Liver (tissue), 9 donors: Measurements from ENCODE around the gene EVI5. TPM values are rescaled to one million over a fixed set of nuclear protein-coding genes. Genes with fewer than 3 reads are reported as not detected.

Experiments used
- DNase-seq: peaks from one replicate; pipeline ENCODE4 v3.0.0-alpha.2; 2017; ENCODE audit warnings: low spot score
- H3K27ac ChIP-seq, 2 donors: one replicate each; pipeline ENCODE4 v1.7.0; 2013; ENCODE audit warnings: inconsistent platforms in 2 of 2, low read length in 2 of 2, control low read depth in 1 of 2, low read depth in 1 of 2, mild to moderate bottlenecking in 1 of 2
- H3K27me3 ChIP-seq, 4 donors: one replicate each; pipeline versions ENCODE4 v1.6.1 to v1.7.0; 2013; ENCODE audit warnings: low read length in 3 of 4, inconsistent platforms in 1 of 4, mild to moderate bottlenecking in 1 of 4, moderate library complexity in 1 of 4; ENCODE audit not compliant: control insufficient read depth in 4 of 4, insufficient read depth in 4 of 4
- H3K36me3 ChIP-seq, 4 donors: one replicate each; pipeline versions ENCODE4 v1.6.1 to v1.7.0; 2013; ENCODE audit warnings: low read length in 3 of 4, mild to moderate bottlenecking in 3 of 4, low read depth in 1 of 4, moderate library complexity in 1 of 4; ENCODE audit not compliant: control insufficient read depth in 4 of 4, insufficient read depth in 3 of 4
- H3K4me1 ChIP-seq, 4 donors: one replicate each; pipeline versions ENCODE4 v1.6.1 to v1.7.0; 2013; ENCODE audit warnings: low read length in 3 of 4, mild to moderate bottlenecking in 3 of 4, moderate library complexity in 1 of 4; ENCODE audit not compliant: control insufficient read depth in 4 of 4, insufficient read depth in 4 of 4
- H3K4me3 ChIP-seq, 3 donors: one replicate each; pipeline versions ENCODE4 v1.6.1 to v1.7.0; 2013; ENCODE audit warnings: low read length in 3 of 3, control low read depth in 1 of 3, low read depth in 1 of 3, mild to moderate bottlenecking in 1 of 3
- H3K9ac ChIP-seq, 2 donors: one replicate each; pipeline ENCODE4 v1.7.0; 2013; ENCODE audit warnings: low read length in 2 of 2, mild to moderate bottlenecking in 2 of 2, moderate library complexity in 2 of 2, control low read depth in 1 of 2, low read depth in 1 of 2
- H3K9me3 ChIP-seq, 4 donors: one replicate each; pipeline versions ENCODE4 v1.6.1 to v1.7.0; 2013; ENCODE audit warnings: low read length in 3 of 4; ENCODE audit not compliant: control insufficient read depth in 4 of 4
- ATF3 ChIP-seq: IDR thresholded peaks from 2 replicates; pipeline ENCODE4 v1.6.1; 2016; ENCODE audit warnings: antibody characterized with exemption
- CTCF ChIP-seq: fragments of 150-350 bp; IDR thresholded peaks from 2 replicates; pipeline ENCODE4 v1.5.1; 2017; ENCODE audit warnings: improper control_type of control experiment, low read depth, low read length; ENCODE audit not compliant: missing input control
- EGR1 ChIP-seq, 2 donors: IDR thresholded peaks; 2 replicates each; pipeline ENCODE4 v1.6.1; 2016 to 2018; ENCODE audit warnings: antibody characterized with exemption in 2 of 2, low read depth in 2 of 2
- FOXA1 ChIP-seq: IDR thresholded peaks from 2 replicates; pipeline ENCODE4 v1.6.1; 2016; ENCODE audit warnings: antibody characterized with exemption
- FOXA2 ChIP-seq: IDR thresholded peaks from 2 replicates; pipeline ENCODE4 v1.6.1; 2016; ENCODE audit warnings: antibody characterized with exemption
- GABPA ChIP-seq, 2 donors: IDR thresholded peaks in 1 of 2; conservative IDR thresholded peaks in 1 of 2; 2 replicates each; pipeline ENCODE4 v1.6.1; 2016; ENCODE audit warnings: antibody characterized with exemption in 2 of 2, mild to moderate bottlenecking in 1 of 2, moderate library complexity in 1 of 2
- HNF4A ChIP-seq, 2 donors: conservative IDR thresholded peaks; 2 replicates each; pipeline ENCODE4 v1.6.1; 2016; ENCODE audit warnings: antibody characterized with exemption in 2 of 2, mild to moderate bottlenecking in 2 of 2
- HNF4G ChIP-seq: IDR thresholded peaks from 2 replicates; pipeline ENCODE4 v1.6.1; 2016; ENCODE audit warnings: antibody characterized with exemption
- MAX ChIP-seq: IDR thresholded peaks from 2 replicates; pipeline ENCODE4 v1.6.1; 2016; ENCODE audit warnings: antibody characterized with exemption
- RAD21 ChIP-seq, 2 donors: IDR thresholded peaks; 2 replicates each; pipeline ENCODE4 v1.6.1; 2016; ENCODE audit warnings: antibody characterized with exemption in 2 of 2, mild to moderate bottlenecking in 2 of 2
- REST ChIP-seq: IDR thresholded peaks from 2 replicates; pipeline ENCODE4 v1.6.1; 2016; ENCODE audit warnings: antibody characterized with exemption, mild to moderate bottlenecking
- SP1 ChIP-seq: IDR thresholded peaks from 2 replicates; pipeline ENCODE4 v1.6.1; 2018; ENCODE audit warnings: antibody characterized with exemption, mild to moderate bottlenecking
- TAF1 ChIP-seq: conservative IDR thresholded peaks from 2 replicates; pipeline ENCODE4 v1.6.1; 2016; ENCODE audit warnings: antibody characterized with exemption, mild to moderate bottlenecking
- YY1 ChIP-seq: IDR thresholded peaks from 2 replicates; pipeline ENCODE4 v1.6.1; 2016; ENCODE audit warnings: antibody characterized with exemption, mild to moderate bottlenecking
- ZBTB33 ChIP-seq: IDR thresholded peaks from 2 replicates; pipeline ENCODE4 v1.6.1; 2016; ENCODE audit warnings: antibody characterized with exemption
- WGBS: extraction: QIAGEN DNeasy Blood & Tissue Kit; methylation state at CpG from one replicate; pipeline ENCODE4 v1.1.7; 2013; 5-methylcytosine and 5-hydroxymethylcytosine counted together
- polyA plus RNA-seq, 2 donors: library from polyadenylated mRNA; stranded (reverse) in 1 of 2; unstranded in 1 of 2; fragments of 200-250 nt in 1 of 2; fragments of >200 nt in 1 of 2; fragmentation: Nextera tagmentation in 1 of 2; extraction: Ambion mirVana in 1 of 2; gene quantifications; one replicate each; pipeline versions ENCODE4 v1.2.1 to v1.2.3, GENCODE V29; 2013 to 2015
- total RNA-seq, 2 donors: library from RNA; depleted of rRNA; stranded (reverse); fragments of >200 nt; gene quantifications; one replicate each; pipeline ENCODE4 v1.2.3, GENCODE V29; 2014
- donor health status: healthy.
- donor health status: healthy.
- donor health status: healthy.
- donor health status: healthy.
- donor health status: healthy.

EVI5 gene
- total and polyA plus RNA-seq, 4 donors, result 4.0 to 35.9 (median 19.1) TPM

GRCh38 chr1:92551916-92552315, 233.0 kb downstream of the EVI5 start:
- H3K27me3 ChIP-seq, result no peaks in the 10 kb centered on the region
- H3K27ac ChIP-seq, result no peak overlapping the region
- 65% methylated on average over 1 of the region's 1 CpG for WGBS
- H3K36me3 ChIP-seq, result peaks cover 0 to 2% (median 0%) of the 10 kb centered on the region in 4 donors
- no peak overlapping the region for H3K4me3 ChIP-seq
- no peak overlapping the region for H3K9ac ChIP-seq
- TF ChIP-seq CTCF (no peak), HNF4G (no peak), ATF3 (no peak), TAF1 (no peak), YY1 (no peak), FOXA1 (no peak), GABPA (IDR thresholded peaks at IDR 0.05 in 1 of 2, conservative IDR thresholded peaks at IDR 0.05 in 1 of 2) (no peak), ZBTB33 (no peak), REST (no peak), SP1 (no peak), MAX (no peak), HNF4A (conservative IDR thresholded peaks at IDR 0.05) (no peak), RAD21 (IDR thresholded peaks at IDR 0.05) (no peak), FOXA2 (no peak)
- no peaks in the 10 kb centered on the region for H3K4me1 ChIP-seq
- DNase-seq, result no peak
- no peaks in the 10 kb centered on the region for H3K9me3 ChIP-seq

- Histone ChIP-seq H3K27me3 (no peaks in the 10 kb centered on the region), H3K4me3 (no peak overlapping the region), H3K27ac (no peak overlapping the region), H3K9ac (no peak overlapping the region), H3K36me3 (no peaks in the 10 kb centered on the region), H3K9me3 (no peaks in the 10 kb centered on the region), H3K4me1 (no peaks in the 10 kb centered on the region)
- TF ChIP-seq FOXA2 (no peak), HNF4G (no peak), HNF4A (conservative IDR thresholded peaks at IDR 0.05) (no peak), EGR1 (IDR thresholded peaks at IDR 0.05; ENCODE audit: low read depth in 2 of 2) (no peak)
- no peak for DNase-seq
- WGBS, result 85% methylated on average over 2 of the region's 2 CpGs
These were observed 240.1 kb downstream of the EVI5 start for GRCh38 chr1:92544756-92545165.
